Fibroblast of lung (primary cell): ENCODE results near the gene FAM20C. TPM values are rescaled to one million over a fixed set of nuclear protein-coding genes. Genes with fewer than 3 reads are reported as not detected.

Experiments
- DNase-seq, 2 donors: peaks; one replicate each; pipeline versions ENCODE4 v3.0.0 to v3.0.0-alpha.2; 2010; ENCODE audit warnings: low read depth in 2 of 2
- H2AFZ ChIP-seq: 2 replicates; pipeline ENCODE4 v1.5.1; 2012; ENCODE audit warnings: low read length, control low read depth, inconsistent platforms
- H3K27ac ChIP-seq: 2 replicates; pipeline ENCODE4 v1.5.1; 2011; ENCODE audit warnings: low read length, control low read depth; ENCODE audit not compliant: insufficient read depth
- H3K27me3 ChIP-seq: 2 replicates; pipeline ENCODE4 v1.5.1; 2011; ENCODE audit warnings: mild to moderate bottlenecking, low read length; ENCODE audit not compliant: control insufficient read depth, insufficient read depth
- H3K36me3 ChIP-seq: 2 replicates; pipeline ENCODE4 v1.5.1; 2011; ENCODE audit warnings: low read length; ENCODE audit not compliant: control insufficient read depth, insufficient read depth
- H3K4me1 ChIP-seq: 2 replicates; pipeline ENCODE4 v1.5.1; 2011; ENCODE audit warnings: low read length; ENCODE audit not compliant: control insufficient read depth, insufficient read depth; ENCODE audit errors: extremely low read depth
- H3K4me2 ChIP-seq: 2 replicates; pipeline ENCODE4 v1.5.1; 2011; ENCODE audit warnings: low read length, control low read depth; ENCODE audit not compliant: insufficient read depth; ENCODE audit errors: extremely low read depth
- H3K4me3 ChIP-seq, 4 experiments: fragments of 200-600 bp in 1 of 4; sonication (generic) in 1 of 4; replicated peaks in 1 of 4; 2 replicates each; pipeline ENCODE4 v1.5.1; 2011 to 2016; ENCODE audit warnings: low read length in 4 of 4, low read depth in 3 of 4, mild to moderate bottlenecking in 3 of 4, control low read depth in 2 of 4, inconsistent platforms in 1 of 4, mixed read lengths in 1 of 4; ENCODE audit not compliant: insufficient read depth in 1 of 4; ENCODE audit errors: control extremely low read depth in 1 of 4
- H3K79me2 ChIP-seq: 2 replicates; pipeline ENCODE4 v1.5.1; 2012; ENCODE audit warnings: mild to moderate bottlenecking, low read length, inconsistent platforms; ENCODE audit not compliant: control insufficient read depth, insufficient read depth
- H3K9ac ChIP-seq: 2 replicates; pipeline ENCODE4 v1.5.1; 2011; ENCODE audit warnings: mild to moderate bottlenecking, low read length, control low read depth; ENCODE audit not compliant: insufficient read depth
- H3K9me3 ChIP-seq: 2 replicates; pipeline ENCODE4 v1.5.1; 2012; ENCODE audit warnings: low read depth, low read length; ENCODE audit not compliant: control insufficient read depth, insufficient read depth
- H4K20me1 ChIP-seq: 2 replicates; pipeline ENCODE4 v1.5.1; 2011; ENCODE audit warnings: low read length; ENCODE audit not compliant: control insufficient read depth, insufficient read depth; ENCODE audit errors: extremely low read depth
- EZH2 ChIP-seq: IDR thresholded peaks from 2 replicates; pipeline ENCODE4 v1.5.1; 2012; ENCODE audit warnings: low read length, control low read depth, mild to moderate bottlenecking; ENCODE audit errors: missing control alignments
- polyA plus RNA-seq, 2 donors: library from polyadenylated mRNA; depleted of rRNA in 1 of 2; stranded (reverse) in 1 of 2; unstranded in 1 of 2; fragments of >200 nt; gene quantifications; 2 replicates each; pipeline ENCODE4 v1.2.1, GENCODE V29; 2011 to 2012; ENCODE audit warnings: missing spikeins in 1 of 2
- total RNA-seq: library from RNA; depleted of rRNA; stranded (reverse); fragments of >200 nt; gene quantifications from 2 replicates; pipeline ENCODE4 v1.2.1, GENCODE V29; 2014
- TF ChIP-seq, protein P1 (sequence below), 2 donors: IDR thresholded peaks in 1 of 2; conservative IDR thresholded peaks in 1 of 2; 1 replicate in 1 of 2; 2 replicates in 1 of 2; pipeline ENCODE4 v1.5.1; 2011 to 2012; ENCODE audit warnings: low read length in 2 of 2, control low read depth in 1 of 2, inconsistent platforms in 1 of 2, low read depth in 1 of 2, mild to moderate bottlenecking in 1 of 2

The FAM20C gene
- total and polyA plus RNA-seq, 2 donors (not counting 1 experiment from before 2014, with no cell fraction given), result 31.8 to 70.7 TPM

GRCh38 chr7:144454-144826, 47.9 kb upstream of the FAM20C start:
- Histone ChIP-seq H3K9me3 (no peaks in the 10 kb centered on the region), H3K27ac (no peak overlapping the region), H3K36me3 (no peaks in the 10 kb centered on the region), H3K9ac (no peak overlapping the region), H3K4me2 (no peak overlapping the region), H3K4me1 (no peaks in the 10 kb centered on the region), H4K20me1 (no peaks in the 10 kb centered on the region), H3K79me2 (no peaks in the 10 kb centered on the region), H3K4me3 (no peak overlapping the region), H3K27me3 (no peaks in the 10 kb centered on the region), H2AFZ (no peak overlapping the region)
- DNase-seq, result no peak
- TF ChIP-seq, protein P1, sequence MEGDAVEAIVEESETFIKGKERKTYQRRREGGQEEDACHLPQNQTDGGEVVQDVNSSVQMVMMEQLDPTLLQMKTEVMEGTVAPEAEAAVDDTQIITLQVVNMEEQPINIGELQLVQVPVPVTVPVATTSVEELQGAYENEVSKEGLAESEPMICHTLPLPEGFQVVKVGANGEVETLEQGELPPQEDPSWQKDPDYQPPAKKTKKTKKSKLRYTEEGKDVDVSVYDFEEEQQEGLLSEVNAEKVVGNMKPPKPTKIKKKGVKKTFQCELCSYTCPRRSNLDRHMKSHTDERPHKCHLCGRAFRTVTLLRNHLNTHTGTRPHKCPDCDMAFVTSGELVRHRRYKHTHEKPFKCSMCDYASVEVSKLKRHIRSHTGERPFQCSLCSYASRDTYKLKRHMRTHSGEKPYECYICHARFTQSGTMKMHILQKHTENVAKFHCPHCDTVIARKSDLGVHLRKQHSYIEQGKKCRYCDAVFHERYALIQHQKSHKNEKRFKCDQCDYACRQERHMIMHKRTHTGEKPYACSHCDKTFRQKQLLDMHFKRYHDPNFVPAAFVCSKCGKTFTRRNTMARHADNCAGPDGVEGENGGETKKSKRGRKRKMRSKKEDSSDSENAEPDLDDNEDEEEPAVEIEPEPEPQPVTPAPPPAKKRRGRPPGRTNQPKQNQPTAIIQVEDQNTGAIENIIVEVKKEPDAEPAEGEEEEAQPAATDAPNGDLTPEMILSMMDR (conservative IDR thresholded peaks at IDR 0.05 in 1 of 2, IDR thresholded peaks at IDR 0.05 in 1 of 2; ENCODE audit: low read depth in 1 of 2, low read length in 2 of 2), result no peak
- no peak for TF ChIP-seq EZH2

- no peak for DNase-seq
- H3K36me3 ChIP-seq, result no peaks in the 10 kb centered on the region
These were observed 46.5 kb upstream of the FAM20C start for GRCh38 chr7:145863-146262.

DNA sequence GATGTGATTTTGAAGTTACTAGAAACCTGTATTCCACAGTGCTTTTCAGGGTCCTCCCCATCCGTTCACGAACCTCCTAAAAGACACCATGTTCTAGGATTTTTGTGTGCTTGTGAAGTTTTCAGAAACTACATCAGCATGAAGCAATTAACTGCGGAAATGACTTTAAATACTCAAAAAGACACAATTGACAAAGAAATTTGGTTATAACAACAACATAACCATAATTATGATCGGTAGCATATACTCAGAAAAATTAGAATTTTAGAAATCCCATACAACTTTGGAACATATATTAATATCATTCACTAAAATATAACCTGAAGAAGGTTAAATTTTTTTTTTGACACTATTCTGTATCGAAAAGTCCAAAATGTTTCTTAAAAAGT, 43.8 kb upstream of the FAM20C start:
- no peak for DNase-seq

More at GRCh38 chr7:145863-146262, 46.5 kb upstream of the FAM20C start:
- Histone ChIP-seq H3K79me2 (no peaks in the 10 kb centered on the region), H4K20me1 (no peaks in the 10 kb centered on the region), H3K9me3 (no peaks in the 10 kb centered on the region), H3K9ac (no peak overlapping the region), H3K4me3 (no peak overlapping the region), H2AFZ (no peak overlapping the region), H3K4me2 (no peak overlapping the region), H3K27me3 (no peaks in the 10 kb centered on the region), H3K4me1 (peaks cover 12% of the 10 kb centered on the region), H3K27ac (no peak overlapping the region)
- TF ChIP-seq, protein P1 (conservative IDR thresholded peaks at IDR 0.05 in 1 of 2, IDR thresholded peaks at IDR 0.05 in 1 of 2; ENCODE audit: low read depth in 1 of 2, low read length in 2 of 2), result no peak
- TF ChIP-seq EZH2, result no peak

More for the DNA sequence above, 43.8 kb upstream of the FAM20C start:
- Histone ChIP-seq H3K27ac (peak overlapping the region; percentile 86), H3K4me2 (peak overlapping the region; percentile 88), H2AFZ (peak overlapping the region; percentile 95), H3K9me3 (no peaks in the 10 kb centered on the region), H3K79me2 (no peaks in the 10 kb centered on the region), H3K4me1 (peaks cover 12% of the 10 kb centered on the region), H3K36me3 (no peaks in the 10 kb centered on the region), H3K27me3 (no peaks in the 10 kb centered on the region), H3K4me3 (peak overlapping the region; percentile 58 to 74 (median 74)), H4K20me1 (no peaks in the 10 kb centered on the region), H3K9ac (peak overlapping the region; percentile 87)
- no peak for TF ChIP-seq EZH2
- TF ChIP-seq, protein P1 (conservative IDR thresholded peaks at IDR 0.05 in 1 of 2, IDR thresholded peaks at IDR 0.05 in 1 of 2; ENCODE audit: low read depth in 1 of 2, low read length in 2 of 2), result no peak
